ENCODE measurements around the gene PPP2R3C.

Gene PPP2R3C

GRCh38 chr14:35163384-35163783 is 41.6 kb upstream of the PPP2R3C start:
- H3K4me1 ChIP-seq (ENCODE audit: insufficient read depth, low read length, poor library complexity, severe bottlenecking) = no peaks in the 10 kb centered on the region
- H2AFZ ChIP-seq (ENCODE audit: low read length) = no peak overlapping the region
- H3K79me2 ChIP-seq (ENCODE audit: insufficient read depth, low read length) = peaks cover 7% of the 10 kb centered on the region
- H3K9me3 ChIP-seq (ENCODE audit: insufficient read depth, low read depth, low read length) = no peaks in the 10 kb centered on the region
- no peaks in the 10 kb centered on the region for H4K20me1 ChIP-seq (ENCODE audit: insufficient read depth, low read length, poor library complexity, severe bottlenecking)
- no peak for TF ChIP-seq EZH2phosphoT487 (IDR thresholded peaks at IDR 0.05; ENCODE audit: borderline replicate concordance)
- no peak overlapping the region for H3K4me3 ChIP-seq (ENCODE audit: low read length, poor library complexity, severe bottlenecking)
- peaks cover 34% of the 10 kb centered on the region; the same call in 1 of the 2 replicates for H3K36me3 ChIP-seq (ENCODE audit: insufficient read depth, low read length)
- no peak overlapping the region for H3K4me2 ChIP-seq (ENCODE audit: low read depth, low read length, poor library complexity, severe bottlenecking)
- no peak overlapping the region for H3K9ac ChIP-seq (ENCODE audit: low read depth, low read length, poor library complexity, severe bottlenecking)
- no peaks in the 10 kb centered on the region for H3K9me2 ChIP-seq (replicated peaks; ENCODE audit: low read depth, low read length)
- no peaks in the 10 kb centered on the region for H3F3A ChIP-seq (ENCODE audit: low read depth)
- no peaks in the 10 kb centered on the region for H3K27me3 ChIP-seq (ENCODE audit: insufficient read depth, low read length, poor library complexity, severe bottlenecking)

- Histone ChIP-seq H3K4me3 (ENCODE audit: low read length, poor library complexity, severe bottlenecking) (no peak overlapping the region), H4K20me1 (ENCODE audit: insufficient read depth, low read length, poor library complexity, severe bottlenecking) (no peaks in the 10 kb centered on the region), H3K27me3 (ENCODE audit: insufficient read depth, low read length, poor library complexity, severe bottlenecking) (no peaks in the 10 kb centered on the region), H3K9ac (ENCODE audit: low read depth, low read length, poor library complexity, severe bottlenecking) (no peak overlapping the region), H2AFZ (ENCODE audit: low read length) (no peak overlapping the region), H3F3A (ENCODE audit: low read depth) (0 out of 2 replicates have a peak, but pooled peaks cover 3% of the 10 kb centered on the region), H3K4me2 (ENCODE audit: low read depth, low read length, poor library complexity, severe bottlenecking) (no peak overlapping the region), H3K4me1 (ENCODE audit: insufficient read depth, low read length, poor library complexity, severe bottlenecking) (peaks cover 5% of the 10 kb centered on the region), H3K79me2 (ENCODE audit: insufficient read depth, low read length) (peaks cover 7% of the 10 kb centered on the region), H3K9me2 (replicated peaks; ENCODE audit: low read depth, low read length) (no peaks in the 10 kb centered on the region), H3K36me3 (ENCODE audit: insufficient read depth, low read length) (peaks cover 34% of the 10 kb centered on the region; the same call in 1 of the 2 replicates), H3K9me3 (ENCODE audit: insufficient read depth, low read depth, low read length) (no peaks in the 10 kb centered on the region)
- TF ChIP-seq CTCF (conservative IDR thresholded peaks at IDR 0.05; ENCODE audit: low read length) = no peak
Observed at GRCh38 chr14:35161231-35161630, 39.4 kb upstream of the PPP2R3C start.

GRCh38 chr14:35159742-35160409 is 38.1 kb upstream of the PPP2R3C start:
- H3K4me1 ChIP-seq (ENCODE audit: insufficient read depth, low read length, poor library complexity, severe bottlenecking) = peaks cover 16% of the 10 kb centered on the region
- H3K4me3 ChIP-seq (ENCODE audit: low read length, poor library complexity, severe bottlenecking) = no peak overlapping the region
- no peaks in the 10 kb centered on the region for H3K27me3 ChIP-seq (ENCODE audit: insufficient read depth, low read length, poor library complexity, severe bottlenecking)
- H4K20me1 ChIP-seq (ENCODE audit: insufficient read depth, low read length, poor library complexity, severe bottlenecking) = no peaks in the 10 kb centered on the region
- no peak overlapping the region for H3K9ac ChIP-seq (ENCODE audit: low read depth, low read length, poor library complexity, severe bottlenecking)
- no peaks in the 10 kb centered on the region for H3K9me2 ChIP-seq (replicated peaks; ENCODE audit: low read depth, low read length)
- H2AFZ ChIP-seq (ENCODE audit: low read length) = no peak overlapping the region
- H3K9me3 ChIP-seq (ENCODE audit: insufficient read depth, low read depth, low read length) = no peaks in the 10 kb centered on the region
- TF ChIP-seq EZH2phosphoT487 (IDR thresholded peaks at IDR 0.05; ENCODE audit: borderline replicate concordance) (no peak), CTCF (conservative IDR thresholded peaks at IDR 0.05; ENCODE audit: low read length) (no peak)
- 0 out of 2 replicates have a peak, but pooled peaks cover 6% of the 10 kb centered on the region for H3F3A ChIP-seq (ENCODE audit: low read depth)
- H3K36me3 ChIP-seq (ENCODE audit: insufficient read depth, low read length) = peaks cover 33% of the 10 kb centered on the region; the same call in 1 of the 2 replicates
- H3K79me2 ChIP-seq (ENCODE audit: insufficient read depth, low read length) = peaks cover 7% of the 10 kb centered on the region
- no peak overlapping the region for H3K4me2 ChIP-seq (ENCODE audit: low read depth, low read length, poor library complexity, severe bottlenecking)

Data from Loucy (cell line).